SU-DHL-6 (cell line): Measurements from ENCODE around the gene TSHB.

Experiments
- H2AFZ ChIP-seq: fragments of 200-600 bp; sonication (generic); 2 replicates; pipeline ENCODE4 v1.6.1; 2014; ENCODE audit warnings: low read depth, mild to moderate bottlenecking, moderate library complexity, mixed read lengths, antibody characterized with exemption, low read length; ENCODE audit not compliant: severe bottlenecking
- H3F3A ChIP-seq: fragments of 200-600 bp; shearing (Covaris generic); 2 replicates; pipeline ENCODE4 v1.6.0; 2016; ENCODE audit warnings: antibody characterized with exemption, mild to moderate bottlenecking; ENCODE audit not compliant: insufficient read depth
- H3K27ac ChIP-seq: fragments of 200-600 bp; sonication (generic); 2 replicates; pipeline ENCODE4 v1.5.1; 2016; ENCODE audit warnings: low read depth, mild to moderate bottlenecking, low read length, moderate library complexity, mixed read lengths
- H3K27me3 ChIP-seq: fragments of 200-600 bp; sonication (generic), shearing (Covaris generic); 2 replicates; pipeline ENCODE4 v1.6.0; 2014; ENCODE audit warnings: mild to moderate bottlenecking, low read length
- H3K36me3 ChIP-seq: fragments of 200-600 bp; sonication (generic); 2 replicates; pipeline ENCODE4 v1.6.1; 2014; ENCODE audit warnings: mild to moderate bottlenecking, low read length, mixed read lengths
- H3K4me2 ChIP-seq: fragments of 300-600, 200-600 bp; shearing (Covaris generic), sonication (generic); 2 replicates; pipeline ENCODE4 v1.6.0; 2014; ENCODE audit warnings: low read length, low read depth, mild to moderate bottlenecking; ENCODE audit not compliant: poor library complexity, severe bottlenecking
- H3K4me3 ChIP-seq: fragments of 200-600 bp; sonication (generic); 2 replicates; pipeline ENCODE4 v1.5.1; 2014; ENCODE audit warnings: antibody characterized with exemption, low read length, mild to moderate bottlenecking, mixed read lengths; ENCODE audit not compliant: insufficient read depth, poor library complexity, severe bottlenecking
- H3K79me2 ChIP-seq: fragments of 200-600 bp; sonication (generic); 2 replicates; pipeline ENCODE4 v1.6.1; 2014; ENCODE audit warnings: mild to moderate bottlenecking, low read length, moderate library complexity; ENCODE audit not compliant: insufficient read depth
- H3K9ac ChIP-seq: fragments of 200-600 bp; sonication (generic); 2 replicates; pipeline ENCODE4 v1.7.0; 2014; ENCODE audit warnings: mild to moderate bottlenecking, low read length
- H3K9me2 ChIP-seq: fragments of 200-600 bp; sonication (generic); replicated peaks from 2 replicates; pipeline ENCODE4 v1.6.1; 2014; ENCODE audit warnings: low read length; ENCODE audit not compliant: insufficient read depth
- H3K9me3 ChIP-seq: fragments of 200-600 bp; sonication (generic); 2 replicates; pipeline ENCODE4 v1.6.1; 2014; ENCODE audit warnings: low read length, mixed read lengths; ENCODE audit not compliant: insufficient read depth
- H4K20me1 ChIP-seq: fragments of 200-600 bp; sonication (generic); 2 replicates; pipeline ENCODE4 v1.6.1; 2014; ENCODE audit warnings: low read depth, mild to moderate bottlenecking, antibody characterized with exemption, low read length, moderate library complexity, mixed read lengths
- EZH2phosphoT487 ChIP-seq: fragments of 200-600 bp; sonication (generic), shearing (Covaris generic); conservative IDR thresholded peaks from 2 replicates; pipeline ENCODE4 v1.6.1; 2018; ENCODE audit warnings: mild to moderate bottlenecking, antibody characterized with exemption, low read length, moderate library complexity, mixed read lengths
- TF ChIP-seq, protein P1 (sequence below): fragments of 200-600 bp; sonication (generic); IDR thresholded peaks from one replicate; pipeline ENCODE4 v1.5.1; 2017; ENCODE audit warnings: antibody characterized with exemption, mild to moderate bottlenecking, low read length, moderate library complexity; ENCODE audit not compliant: insufficient read depth, poor library complexity, severe bottlenecking

TSHB gene

DNA sequence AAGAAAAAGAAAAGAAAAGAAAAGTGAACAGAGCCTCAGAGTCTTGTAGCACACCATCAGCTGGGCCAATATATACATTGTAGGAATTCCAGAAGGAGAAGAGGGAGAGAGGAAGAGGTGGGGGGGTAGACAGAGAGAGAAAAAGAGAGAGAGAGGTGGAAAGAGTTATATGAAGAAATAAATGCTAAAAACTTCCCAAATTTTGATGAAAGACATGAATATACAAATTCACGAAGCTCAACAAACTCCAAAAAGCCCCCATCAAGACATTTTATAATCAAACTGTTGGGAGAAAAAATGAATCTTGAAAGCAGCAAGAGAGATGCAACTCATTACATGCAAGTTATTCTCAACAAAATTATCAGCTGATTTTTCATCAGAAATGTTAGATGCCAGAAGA lies 41.5 kb upstream of the TSHB start:
- H2AFZ ChIP-seq: no peak overlapping the region
- no peaks in the 10 kb centered on the region for H3K79me2 ChIP-seq
- no peak for TF ChIP-seq EZH2phosphoT487
- TF ChIP-seq, protein P1, sequence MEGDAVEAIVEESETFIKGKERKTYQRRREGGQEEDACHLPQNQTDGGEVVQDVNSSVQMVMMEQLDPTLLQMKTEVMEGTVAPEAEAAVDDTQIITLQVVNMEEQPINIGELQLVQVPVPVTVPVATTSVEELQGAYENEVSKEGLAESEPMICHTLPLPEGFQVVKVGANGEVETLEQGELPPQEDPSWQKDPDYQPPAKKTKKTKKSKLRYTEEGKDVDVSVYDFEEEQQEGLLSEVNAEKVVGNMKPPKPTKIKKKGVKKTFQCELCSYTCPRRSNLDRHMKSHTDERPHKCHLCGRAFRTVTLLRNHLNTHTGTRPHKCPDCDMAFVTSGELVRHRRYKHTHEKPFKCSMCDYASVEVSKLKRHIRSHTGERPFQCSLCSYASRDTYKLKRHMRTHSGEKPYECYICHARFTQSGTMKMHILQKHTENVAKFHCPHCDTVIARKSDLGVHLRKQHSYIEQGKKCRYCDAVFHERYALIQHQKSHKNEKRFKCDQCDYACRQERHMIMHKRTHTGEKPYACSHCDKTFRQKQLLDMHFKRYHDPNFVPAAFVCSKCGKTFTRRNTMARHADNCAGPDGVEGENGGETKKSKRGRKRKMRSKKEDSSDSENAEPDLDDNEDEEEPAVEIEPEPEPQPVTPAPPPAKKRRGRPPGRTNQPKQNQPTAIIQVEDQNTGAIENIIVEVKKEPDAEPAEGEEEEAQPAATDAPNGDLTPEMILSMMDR: no peak
- no peaks in the 10 kb centered on the region for H3F3A ChIP-seq
- no peaks in the 10 kb centered on the region for H3K9me2 ChIP-seq
- H3K4me2 ChIP-seq: no peak overlapping the region
- no peak overlapping the region for H3K27ac ChIP-seq
- no peak overlapping the region for H3K4me3 ChIP-seq
- H3K9ac ChIP-seq: no peak overlapping the region
- no peaks in the 10 kb centered on the region for H3K36me3 ChIP-seq
- 0 out of 2 replicates have a peak, but pooled peaks cover 7% of the 10 kb centered on the region for H3K9me3 ChIP-seq
- H4K20me1 ChIP-seq: no peaks in the 10 kb centered on the region
- no peaks in the 10 kb centered on the region for H3K27me3 ChIP-seq

GRCh38 chr1:114997510-114998289 lies 31.9 kb upstream of the TSHB start:
- Histone ChIP-seq H2AFZ (no peak overlapping the region), H3K27ac (no peak overlapping the region), H4K20me1 (no peaks in the 10 kb centered on the region), H3K9me3 (no peaks in the 10 kb centered on the region), H3K4me3 (no peak overlapping the region), H3K36me3 (no peaks in the 10 kb centered on the region), H3K9me2 (no peaks in the 10 kb centered on the region), H3K79me2 (no peaks in the 10 kb centered on the region), H3F3A (no peaks in the 10 kb centered on the region), H3K27me3 (no peaks in the 10 kb centered on the region), H3K4me2 (no peak overlapping the region), H3K9ac (no peak overlapping the region)
- TF ChIP-seq, protein P1: no peak
- no peak for TF ChIP-seq EZH2phosphoT487

DNA sequence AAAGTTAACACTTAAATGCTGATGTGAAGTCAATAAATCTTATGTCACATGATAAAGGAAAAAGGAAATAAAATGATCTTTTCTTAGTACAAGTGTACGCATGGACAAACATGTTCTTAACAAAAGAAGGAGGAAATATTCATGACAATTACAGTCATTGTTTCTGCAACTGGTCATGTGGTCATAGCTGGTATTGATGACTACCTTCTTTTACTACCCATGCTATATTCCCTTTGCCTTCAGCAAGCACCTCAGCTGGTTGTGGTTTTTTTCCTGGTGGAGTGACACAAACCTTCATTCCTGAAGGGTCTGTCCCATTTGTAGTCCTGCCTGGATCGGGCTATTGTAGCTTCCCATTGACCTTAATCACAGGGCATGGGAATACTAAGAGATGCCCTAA lies 23.4 kb upstream of the TSHB start:
- H3K9me2 ChIP-seq: no peaks in the 10 kb centered on the region
- H4K20me1 ChIP-seq: no peaks in the 10 kb centered on the region
- H3K4me2 ChIP-seq: no peak overlapping the region
- H3K36me3 ChIP-seq: no peaks in the 10 kb centered on the region
- H3K4me3 ChIP-seq: no peak overlapping the region
- H3F3A ChIP-seq: no peaks in the 10 kb centered on the region
- H3K79me2 ChIP-seq: no peaks in the 10 kb centered on the region
- H3K9ac ChIP-seq: no peak overlapping the region
- H3K9me3 ChIP-seq: no peaks in the 10 kb centered on the region
- no peaks in the 10 kb centered on the region for H3K27me3 ChIP-seq
- TF ChIP-seq, protein P1: no peak
- TF ChIP-seq EZH2phosphoT487: no peak
- no peak overlapping the region for H3K27ac ChIP-seq
- H2AFZ ChIP-seq: no peak overlapping the region
